HepG2 (cell line): ENCODE results near the gene PLSCR1. TPM values are rescaled to one million over a fixed set of nuclear protein-coding genes. Genes with fewer than 3 reads are reported as not detected.

Experiments
- ARNT2 ChIP-seq: sonication (generic); formaldehyde crosslinking; IDR thresholded peaks from 2 replicates; pipeline ENCODE4 v1.8.0; 2022; ENCODE audit warnings: mild to moderate bottlenecking, low read depth, missing genetic modification reagents, moderate library complexity
- BORCS8-MEF2B ChIP-seq: sonication (generic); formaldehyde crosslinking; IDR thresholded peaks from 2 replicates; pipeline ENCODE4 v1.8.0; 2022; ENCODE audit warnings: mild to moderate bottlenecking, missing genetic modification reagents
- CC2D1A ChIP-seq: sonication (generic); formaldehyde crosslinking; IDR thresholded peaks from 2 replicates; pipeline ENCODE4 v1.8.1; 2023; ENCODE audit warnings: mild to moderate bottlenecking, missing genetic modification reagents
- CENPT ChIP-seq: sonication (generic); formaldehyde crosslinking; IDR thresholded peaks from 2 replicates; pipeline ENCODE4 v1.8.0; 2022; ENCODE audit warnings: low read depth, mild to moderate bottlenecking, moderate library complexity, missing genetic modification reagents
- EEA1 ChIP-seq: sonication (generic); formaldehyde crosslinking; IDR thresholded peaks from 2 replicates; pipeline ENCODE4 v1.5.1; 2020; ENCODE audit warnings: mild to moderate bottlenecking, missing genetic modification reagents, borderline replicate concordance
- FOSL2 ChIP-seq: sonication (generic); formaldehyde crosslinking; IDR thresholded peaks from 2 replicates; pipeline ENCODE4 v1.4.0; 2020; ENCODE audit warnings: missing genetic modification reagents
- GFI1 ChIP-seq: sonication (generic); formaldehyde crosslinking; IDR thresholded peaks from 2 replicates; pipeline ENCODE4 v1.5.0; 2020; ENCODE audit warnings: missing genetic modification reagents, mild to moderate bottlenecking, borderline replicate concordance
- HDAC2 ChIP-seq: sonication (generic); formaldehyde crosslinking; IDR thresholded peaks from 2 replicates; pipeline ENCODE4 v1.4.0; 2020; ENCODE audit warnings: missing genetic modification reagents
- SMAD3 ChIP-seq: sonication (generic); formaldehyde crosslinking; IDR thresholded peaks from 2 replicates; pipeline ENCODE4 v1.4.0; 2020; ENCODE audit warnings: missing genetic modification reagents
- SRY ChIP-seq: sonication (generic); formaldehyde crosslinking; IDR thresholded peaks from 2 replicates; pipeline ENCODE4 v1.8.0; 2022; ENCODE audit warnings: mild to moderate bottlenecking, missing genetic modification reagents
- TAF1 ChIP-seq: sonication (generic); formaldehyde crosslinking; IDR thresholded peaks from 2 replicates; pipeline ENCODE4 v1.4.0; 2020; ENCODE audit warnings: missing genetic modification reagents
- TCF7L2 ChIP-seq: IDR thresholded peaks from 2 replicates; pipeline ENCODE4 v1.6.1; 2011; ENCODE audit warnings: mild to moderate bottlenecking, low read depth, low read length, moderate library complexity
- TEAD3 ChIP-seq: optimal IDR thresholded peaks from 2 replicates; pipeline ENCODE3; 2016; ENCODE audit warnings: borderline replicate concordance
- ZEB1 ChIP-seq: IDR thresholded peaks from 2 replicates; pipeline ENCODE4 v1.6.1; 2012; ENCODE audit warnings: mild to moderate bottlenecking, low read depth, inconsistent platforms; ENCODE audit not compliant: insufficient replicate concordance
- ZFP36L2 ChIP-seq: sonication (generic); formaldehyde crosslinking; IDR thresholded peaks from 2 replicates; pipeline ENCODE4 v1.4.0; 2020; ENCODE audit warnings: missing genetic modification reagents
- ZNF264 ChIP-seq: sonication (generic); formaldehyde crosslinking; IDR thresholded peaks from 2 replicates; pipeline ENCODE4 v1.4.0; 2020; ENCODE audit warnings: missing genetic modification reagents
- ZNF598 ChIP-seq: sonication (generic); formaldehyde crosslinking; IDR thresholded peaks from 2 replicates; pipeline ENCODE4 v1.5.1; 2020; ENCODE audit warnings: mild to moderate bottlenecking, missing genetic modification reagents, borderline replicate concordance
- ZNF891 ChIP-seq: sonication (generic); formaldehyde crosslinking; IDR thresholded peaks from 2 replicates; pipeline ENCODE4 v1.5.0; 2020; ENCODE audit warnings: mild to moderate bottlenecking, missing genetic modification reagents
- polyA plus RNA-seq, 8 experiments: library from polyadenylated mRNA; depleted of rRNA in 3 of 8; stranded (reverse) in 7 of 8; unstranded in 1 of 8; fragments of >200 nt; fragmentation: Illumina TruSeq in 4 of 8; extraction: Trizol in 4 of 8; gene quantifications; 2 replicates each; pipeline versions ENCODE4 v1.2.1 to v1.2.3, GENCODE V29; 2011 to 2016; ENCODE audit warnings: low read depth in 4 of 8, missing spikeins in 1 of 8, mixed read lengths in 1 of 8; ENCODE audit not compliant: insufficient read depth in 1 of 8
- total RNA-seq, 5 experiments: library from RNA; depleted of rRNA; stranded (reverse); fragments of >200 nt; fragmentation: Illumina TruSeq; extraction: Trizol; gene quantifications; 2 replicates each; pipeline ENCODE4 v1.2.3, GENCODE V29; 2016; ENCODE audit warnings: low read depth in 1 of 5
- TF ChIP-seq, protein P1 (sequence below): sonication (generic); formaldehyde crosslinking; conservative IDR thresholded peaks from 2 replicates; pipeline ENCODE4 v1.4.0; 2020; ENCODE audit warnings: missing genetic modification reagents
- TF ChIP-seq, protein P2 (sequence below): sonication (generic); formaldehyde crosslinking; IDR thresholded peaks from 2 replicates; pipeline ENCODE4 v1.8.1; 2023; ENCODE audit warnings: mild to moderate bottlenecking, inconsistent platforms, moderate library complexity, missing genetic modification reagents, borderline replicate concordance
- TF ChIP-seq, protein P3 (sequence below): sonication (generic); formaldehyde crosslinking; IDR thresholded peaks from 2 replicates; pipeline ENCODE4 v1.8.0; 2022; ENCODE audit warnings: missing genetic modification reagents, mild to moderate bottlenecking, borderline replicate concordance
- TF ChIP-seq, protein P4 (sequence below): sonication (generic); formaldehyde crosslinking; IDR thresholded peaks from 2 replicates; pipeline ENCODE4 v1.5.0; 2020; ENCODE audit warnings: missing genetic modification reagents
- TF ChIP-seq, protein P5 (sequence below): IDR thresholded peaks from 2 replicates; pipeline ENCODE4 v1.6.1; 2018; ENCODE audit warnings: missing genetic modification reagents
- TF ChIP-seq, protein P6 (sequence below): sonication (generic); formaldehyde crosslinking; IDR thresholded peaks from 2 replicates; pipeline ENCODE4 v1.4.0; 2020; ENCODE audit warnings: mild to moderate bottlenecking, missing genetic modification reagents

Gene PLSCR1
- total and polyA plus RNA-seq, 2 of the 13 experiments (the other 11 are each of a cell fraction or from before 2014, with no cell fraction given): 33.8 to 34.1 TPM

DNA sequence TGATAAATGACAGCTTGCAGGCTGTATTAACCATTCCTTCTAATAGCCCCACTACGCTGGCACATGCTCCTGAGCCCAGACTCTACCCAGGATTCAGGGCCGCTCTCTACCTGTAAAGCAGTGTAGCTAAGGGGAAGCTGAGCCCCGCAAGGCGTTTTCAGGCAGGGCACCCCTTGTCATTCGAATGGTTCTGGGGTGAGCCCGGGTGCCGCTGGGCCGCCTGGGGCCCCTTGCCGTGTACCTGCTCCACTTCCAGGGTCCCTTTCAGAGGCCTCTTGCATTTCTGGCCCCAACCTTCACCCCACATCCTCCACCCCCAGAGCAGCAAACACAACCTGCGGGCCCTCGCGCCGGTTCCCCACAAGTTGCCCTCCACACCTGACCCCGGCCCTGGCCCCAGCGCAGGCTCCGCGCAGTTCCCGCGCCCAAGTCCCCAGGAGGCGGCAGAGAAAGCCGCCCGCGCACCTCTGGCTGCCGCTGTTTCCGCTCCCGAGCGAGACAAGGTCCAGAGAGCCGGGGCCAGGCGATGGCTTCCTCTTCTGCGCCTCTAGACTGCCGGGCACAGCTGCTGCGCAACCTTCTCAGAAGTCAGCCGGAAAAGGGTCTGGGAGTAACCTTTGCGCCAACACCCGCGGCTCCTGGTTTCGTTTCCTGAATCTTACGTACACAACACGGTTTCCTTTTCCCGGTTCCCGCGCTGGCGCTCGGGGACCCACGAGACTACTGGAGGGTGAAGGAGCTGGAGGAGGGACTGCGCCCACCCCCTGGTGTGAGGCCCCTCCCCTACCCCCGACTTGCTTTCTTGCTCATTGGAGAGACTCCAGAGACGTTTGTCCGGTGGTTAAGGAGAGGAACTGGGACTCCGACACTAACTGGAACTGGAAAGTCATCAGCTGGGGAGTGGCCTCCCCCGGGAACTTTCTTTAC lies at the start of gene PLSCR1 (continued):
- TF ChIP-seq, protein P1, sequence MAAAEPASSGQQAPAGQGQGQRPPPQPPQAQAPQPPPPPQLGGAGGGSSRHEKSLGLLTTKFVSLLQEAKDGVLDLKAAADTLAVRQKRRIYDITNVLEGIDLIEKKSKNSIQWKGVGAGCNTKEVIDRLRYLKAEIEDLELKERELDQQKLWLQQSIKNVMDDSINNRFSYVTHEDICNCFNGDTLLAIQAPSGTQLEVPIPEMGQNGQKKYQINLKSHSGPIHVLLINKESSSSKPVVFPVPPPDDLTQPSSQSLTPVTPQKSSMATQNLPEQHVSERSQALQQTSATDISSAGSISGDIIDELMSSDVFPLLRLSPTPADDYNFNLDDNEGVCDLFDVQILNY (CRISPR knock-in tag): no peak; the same call in 1 of the 2 replicates
- peak; percentile 86 for TF ChIP-seq ZNF891
- TF ChIP-seq CC2D1A (CRISPR knock-in tag): no peak
- TF ChIP-seq ZNF598: no peak; the same call in 1 of the 2 replicates
- peak; percentile 53; the same call in 1 of the 2 replicates for TF ChIP-seq BORCS8-MEF2B (CRISPR knock-in tag)
- TF ChIP-seq, protein P2, sequence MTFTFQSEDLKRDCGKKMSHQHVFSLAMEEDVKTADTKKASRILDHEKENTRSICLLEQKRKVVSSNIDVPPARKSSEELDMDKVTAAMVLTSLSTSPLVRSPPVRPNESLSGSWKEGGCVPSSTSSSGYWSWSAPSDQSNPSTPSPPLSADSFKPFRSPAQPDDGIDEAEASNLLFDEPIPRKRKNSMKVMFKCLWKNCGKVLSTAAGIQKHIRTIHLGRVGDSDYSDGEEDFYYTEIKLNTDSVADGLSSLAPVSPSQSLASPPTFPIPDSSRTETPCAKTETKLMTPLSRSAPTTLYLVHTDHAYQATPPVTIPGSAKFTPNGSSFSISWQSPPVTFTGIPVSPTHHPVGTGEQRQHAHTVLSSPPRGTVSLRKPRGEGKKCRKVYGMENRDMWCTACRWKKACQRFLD: no peak
- TF ChIP-seq ARNT2 (CRISPR knock-in tag): peak; percentile 73
- TF ChIP-seq TAF1 (CRISPR knock-in tag): peak; percentile 83
- TF ChIP-seq EEA1 (CRISPR knock-in tag): no peak
- TF ChIP-seq CENPT (CRISPR knock-in tag): no peak
- no peak for TF ChIP-seq ZEB1
- no peak for TF ChIP-seq TEAD3 (CRISPR knock-in tag)
- TF ChIP-seq, protein P3, sequence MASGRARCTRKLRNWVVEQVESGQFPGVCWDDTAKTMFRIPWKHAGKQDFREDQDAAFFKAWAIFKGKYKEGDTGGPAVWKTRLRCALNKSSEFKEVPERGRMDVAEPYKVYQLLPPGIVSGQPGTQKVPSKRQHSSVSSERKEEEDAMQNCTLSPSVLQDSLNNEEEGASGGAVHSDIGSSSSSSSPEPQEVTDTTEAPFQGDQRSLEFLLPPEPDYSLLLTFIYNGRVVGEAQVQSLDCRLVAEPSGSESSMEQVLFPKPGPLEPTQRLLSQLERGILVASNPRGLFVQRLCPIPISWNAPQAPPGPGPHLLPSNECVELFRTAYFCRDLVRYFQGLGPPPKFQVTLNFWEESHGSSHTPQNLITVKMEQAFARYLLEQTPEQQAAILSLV (CRISPR knock-in tag): peak; percentile 45; the same call in 1 of the 2 replicates
- TF ChIP-seq SRY (CRISPR knock-in tag): 0 out of 2 replicates have a peak, but pooled peaks have one; percentile 82
- peak; percentile 45; the same call in 1 of the 2 replicates for TF ChIP-seq HDAC2 (CRISPR knock-in tag)
- TF ChIP-seq, protein P4, sequence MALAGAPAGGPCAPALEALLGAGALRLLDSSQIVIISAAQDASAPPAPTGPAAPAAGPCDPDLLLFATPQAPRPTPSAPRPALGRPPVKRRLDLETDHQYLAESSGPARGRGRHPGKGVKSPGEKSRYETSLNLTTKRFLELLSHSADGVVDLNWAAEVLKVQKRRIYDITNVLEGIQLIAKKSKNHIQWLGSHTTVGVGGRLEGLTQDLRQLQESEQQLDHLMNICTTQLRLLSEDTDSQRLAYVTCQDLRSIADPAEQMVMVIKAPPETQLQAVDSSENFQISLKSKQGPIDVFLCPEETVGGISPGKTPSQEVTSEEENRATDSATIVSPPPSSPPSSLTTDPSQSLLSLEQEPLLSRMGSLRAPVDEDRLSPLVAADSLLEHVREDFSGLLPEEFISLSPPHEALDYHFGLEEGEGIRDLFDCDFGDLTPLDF (CRISPR knock-in tag): peak; percentile 83
- TF ChIP-seq TCF7L2: no peak
- TF ChIP-seq ZNF264: 0 out of 2 replicates have a peak, but pooled peaks have one; percentile 35
- peak; percentile 78; the same call in 1 of the 2 replicates for TF ChIP-seq SMAD3 (CRISPR knock-in tag)
- no peak; the same call in none of the 2 replicates for TF ChIP-seq FOSL2 (CRISPR knock-in tag)
- TF ChIP-seq GFI1 (CRISPR knock-in tag): peak; percentile 46; the same call in 1 of the 2 replicates
- TF ChIP-seq, protein P5, sequence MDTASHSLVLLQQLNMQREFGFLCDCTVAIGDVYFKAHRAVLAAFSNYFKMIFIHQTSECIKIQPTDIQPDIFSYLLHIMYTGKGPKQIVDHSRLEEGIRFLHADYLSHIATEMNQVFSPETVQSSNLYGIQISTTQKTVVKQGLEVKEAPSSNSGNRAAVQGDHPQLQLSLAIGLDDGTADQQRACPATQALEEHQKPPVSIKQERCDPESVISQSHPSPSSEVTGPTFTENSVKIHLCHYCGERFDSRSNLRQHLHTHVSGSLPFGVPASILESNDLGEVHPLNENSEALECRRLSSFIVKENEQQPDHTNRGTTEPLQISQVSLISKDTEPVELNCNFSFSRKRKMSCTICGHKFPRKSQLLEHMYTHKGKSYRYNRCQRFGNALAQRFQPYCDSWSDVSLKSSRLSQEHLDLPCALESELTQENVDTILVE: peak; percentile 81
- TF ChIP-seq ZFP36L2 (CRISPR knock-in tag): no peak
- TF ChIP-seq, protein P6, sequence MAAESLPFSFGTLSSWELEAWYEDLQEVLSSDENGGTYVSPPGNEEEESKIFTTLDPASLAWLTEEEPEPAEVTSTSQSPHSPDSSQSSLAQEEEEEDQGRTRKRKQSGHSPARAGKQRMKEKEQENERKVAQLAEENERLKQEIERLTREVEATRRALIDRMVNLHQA: no peak
